ENCODE results near the gene PAPPA2.
A peak's percentile ranks its signal among the peaks of the same experiment; 100 is the strongest.

PAPPA2 gene

GRCh38 chr1:176517484-176517883 is 54.5 kb downstream of the PAPPA2 start:
- Histone ChIP-seq H3K27ac (ENCODE audit: extremely low read depth, low read depth, low read length) (peak overlapping the region; percentile 27; the same call in 1 of the 2 replicates), H3K36me3 (ENCODE audit: control insufficient read depth in 2 of 2, insufficient read depth in 1 of 2, low read length in 2 of 2) (no peaks in the 10 kb centered on the region), H3K4me3 (ENCODE audit: low read depth, low read length) (no peak overlapping the region), H3K4me1 (ENCODE audit: control insufficient read depth, insufficient read depth, low read length) (no peaks in the 10 kb centered on the region), H3K9me3 (ENCODE audit: control insufficient read depth, insufficient read depth, low read depth, low read length) (no peaks in the 10 kb centered on the region)
- CTCF ChIA-PET, result interaction anchor here (0.8 to 1.6 kb wide), 3 partner anchors 10 to 229 kb away, joined by 3 to 4 read pairs (median 3); no protein-coding TSS in a partner anchor
- POLR2A ChIA-PET, result no interaction called here
- TF ChIP-seq SCRT2 (tag by site-specific recombination; IDR thresholded peaks at IDR 0.05) (peak; percentile 80), ZNF645 (tag by site-specific recombination; IDR thresholded peaks at IDR 0.05) (no peak), ZNF433 (tag by site-specific recombination; IDR thresholded peaks at IDR 0.05; ENCODE audit: low read depth) (no peak), PRDM1 (tag by site-specific recombination; IDR thresholded peaks at IDR 0.05) (0 out of 2 replicates have a peak, but pooled peaks have one; percentile 8), PRDM10 (tag by site-specific recombination; IDR thresholded peaks at IDR 0.05) (peak; percentile 14; the same call in 1 of the 2 replicates), ZNF639 (tag by site-specific recombination; IDR thresholded peaks at IDR 0.05) (no peak), ZFP3 (tag by site-specific recombination; IDR thresholded peaks at IDR 0.05; ENCODE audit: low read depth) (no peak), ZNF311 (tag by site-specific recombination; IDR thresholded peaks at IDR 0.05; ENCODE audit: borderline replicate concordance) (no peak), ZNF623 (tag by site-specific recombination; IDR thresholded peaks at IDR 0.05) (no peak), ZNF571 (tag by site-specific recombination; IDR thresholded peaks at IDR 0.05) (no peak), ZNF701 (tag by site-specific recombination; IDR thresholded peaks at IDR 0.05) (no peak), ZNF624 (tag by site-specific recombination; IDR thresholded peaks at IDR 0.05) (no peak), TSHZ1 (tag by site-specific recombination; IDR thresholded peaks at IDR 0.05; ENCODE audit: borderline replicate concordance) (peak; percentile 54; the same call in 1 of the 2 replicates), ZFP37 (tag by site-specific recombination; IDR thresholded peaks at IDR 0.05) (0 out of 2 replicates have a peak, but pooled peaks have one; percentile 56), HIC1 (tag by site-specific recombination; IDR thresholded peaks at IDR 0.05) (peak; percentile 70), ZNF184 (tag by site-specific recombination; IDR thresholded peaks at IDR 0.05) (peak; percentile 79), SP3 (tag by site-specific recombination; IDR thresholded peaks at IDR 0.05) (peak; percentile 31; the same call in 1 of the 2 replicates), KLF17 (tag by site-specific recombination; IDR thresholded peaks at IDR 0.05) (no peak), ZNF560 (tag by site-specific recombination; IDR thresholded peaks at IDR 0.05; ENCODE audit: borderline replicate concordance) (no peak), PATZ1 (tag by site-specific recombination; IDR thresholded peaks at IDR 0.05) (no peak), ZNF366 (tag by site-specific recombination; conservative IDR thresholded peaks at IDR 0.05) (peak; percentile 46; the same call in 1 of the 2 replicates), ZNF629 (tag by site-specific recombination; IDR thresholded peaks at IDR 0.05) (peak; percentile 58; the same call in 1 of the 2 replicates), ZNF510 (tag by site-specific recombination; IDR thresholded peaks at IDR 0.05; ENCODE audit: insufficient replicate concordance) (peak; percentile 23)
